Kasumi-1 (cell line): ENCODE results near the gene ANKFY1.
"Not testable (repeated sequence)": the region's sequence is repeated elsewhere in the genome, so short reads cannot be mapped to it uniquely, and the experiment has no call there.

Source experiments
- DNase-seq, 2 experiments: peaks; one replicate each; lab custom pipeline; 2025; lab: John Stamatoyannopoulos, UW

ANKFY1 gene

GRCh38 chr17:4215882-4216570 is 47.8 kb downstream of the ANKFY1 start:
- no peak for DNase-seq

DNA sequence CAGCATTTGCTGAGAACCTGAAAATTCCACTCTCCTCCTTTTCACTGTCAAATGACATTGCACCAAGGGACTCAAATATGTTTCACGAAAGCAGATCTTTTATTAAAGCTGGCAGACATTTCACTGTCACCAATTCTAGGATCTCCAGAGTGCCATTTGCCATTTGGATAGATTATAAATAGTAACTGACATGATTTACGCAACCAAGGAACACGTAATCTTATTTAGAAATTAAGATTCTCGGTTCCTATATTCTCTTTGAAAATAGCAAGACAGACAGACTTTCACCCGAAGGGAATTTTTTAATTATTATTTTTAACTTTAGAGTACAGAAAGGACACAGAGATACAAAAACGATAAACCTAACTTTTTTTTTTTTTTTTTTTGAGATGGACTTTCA is 49.6 kb downstream of the ANKFY1 start:
- no peak for DNase-seq

GRCh38 chr17:4209611-4210010 is 54.2 kb downstream of the ANKFY1 start:
- no peak for DNase-seq

- DNase-seq = no peak
Measured at GRCh38 chr17:4208238-4208637, 55.5 kb downstream of the ANKFY1 start.

- peak in 1 of 2 experiments; percentile 17 for DNase-seq
Measured at GRCh38 chr17:4206962-4207361, 56.8 kb downstream of the ANKFY1 start.

DNA sequence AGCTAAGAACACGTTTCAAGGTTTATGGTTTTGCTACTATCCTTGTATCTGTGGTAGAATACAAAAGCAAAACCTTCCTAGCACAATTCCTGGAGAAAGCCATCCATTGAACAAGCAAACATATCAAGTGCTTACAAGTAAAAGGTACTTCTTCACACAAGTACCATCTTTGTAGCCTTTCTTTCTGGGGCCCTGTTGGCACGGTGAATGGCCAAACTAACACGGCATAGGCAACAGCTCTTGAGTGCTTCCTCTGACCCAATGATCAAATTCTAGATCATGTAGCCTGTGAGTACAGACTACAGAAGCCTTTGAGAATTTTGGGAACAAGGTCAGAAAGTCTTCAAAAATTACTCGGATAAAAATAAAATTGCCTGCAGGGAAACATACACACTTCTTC is 57.9 kb downstream of the ANKFY1 start:
- no peak for DNase-seq

DNA sequence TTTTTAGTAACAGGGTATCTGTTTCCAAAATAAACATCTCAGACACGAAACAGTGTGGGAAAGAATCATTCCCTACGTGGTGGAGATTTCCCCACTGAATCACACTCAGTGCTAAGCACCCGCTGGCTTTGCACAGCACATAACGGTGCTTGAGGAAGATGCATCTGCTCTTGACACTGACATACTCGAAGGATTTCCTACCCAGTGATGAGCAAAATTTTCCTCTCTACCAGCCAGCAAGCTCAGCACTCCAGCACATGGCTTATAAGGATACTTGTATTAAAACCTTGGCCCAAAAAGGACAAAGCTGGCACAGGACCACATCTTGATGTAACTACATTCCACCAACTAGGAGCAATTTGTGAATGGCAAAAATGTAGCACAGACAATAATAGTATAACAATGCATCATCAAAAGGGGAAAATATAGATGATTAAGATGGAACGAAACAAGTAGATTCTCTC is 59.0 kb downstream of the ANKFY1 start:
- DNase-seq = no peak

GRCh38 chr17:4204190-4204589 is 59.6 kb downstream of the ANKFY1 start:
- no peak for DNase-seq

GRCh38 chr17:4201226-4201625 is 62.6 kb downstream of the ANKFY1 start:
- no peak for DNase-seq

GRCh38 chr17:4199818-4200402 is 63.9 kb downstream of the ANKFY1 start:
- peak; percentile 11 to 33 for DNase-seq

DNA sequence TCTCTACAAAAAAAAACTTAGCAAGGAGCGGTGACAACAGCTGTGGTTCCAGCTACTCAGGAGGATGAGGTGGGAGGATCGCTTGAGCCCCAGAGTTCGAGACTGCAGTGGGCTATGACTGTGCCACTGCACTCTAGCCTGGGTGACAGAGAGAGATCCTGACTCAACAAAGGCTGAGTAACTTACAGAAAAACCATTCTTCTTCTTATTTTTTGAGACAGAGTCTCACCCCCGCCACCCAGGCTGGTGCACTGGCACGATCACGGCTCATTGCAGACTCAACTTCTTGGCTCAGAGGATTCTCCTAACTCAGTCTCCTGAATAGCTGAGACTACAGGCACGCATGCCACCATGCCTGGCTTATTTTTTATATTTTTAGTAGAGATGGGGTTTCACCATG is 64.8 kb downstream of the ANKFY1 start:
- no peak for DNase-seq

GRCh38 chr17:4195306-4195705 is 68.5 kb downstream of the ANKFY1 start:
- DNase-seq = no peak

DNA sequence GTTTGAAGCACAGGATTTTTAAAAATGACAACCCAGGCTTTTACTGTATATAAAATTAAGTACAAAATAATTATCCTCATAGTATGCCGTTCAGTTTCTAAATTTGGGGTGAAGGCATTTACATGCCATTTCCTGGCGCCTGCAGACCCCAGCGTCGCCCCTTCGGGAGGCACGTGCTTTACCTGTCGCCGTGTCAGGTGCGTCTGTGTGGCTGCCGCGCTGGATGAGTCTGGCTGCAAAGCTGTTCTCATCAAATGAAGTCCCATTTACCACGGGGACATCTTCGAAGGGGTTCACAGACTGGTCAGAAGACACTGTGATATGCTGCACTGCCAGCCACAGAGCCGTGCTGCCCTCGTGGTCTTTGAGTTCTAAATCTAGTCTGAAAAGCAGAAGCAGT is 69.0 kb downstream of the ANKFY1 start:
- peak in 1 of 2 experiments; percentile 0 for DNase-seq

- not testable (repeated sequence) for DNase-seq
Measured at GRCh38 chr17:4190791-4191190, 73.0 kb downstream of the ANKFY1 start.

- DNase-seq = peak; percentile 17 to 20
Measured at GRCh38 chr17:4189280-4189679, 74.5 kb downstream of the ANKFY1 start.

GRCh38 chr17:4188076-4188475 is 75.7 kb downstream of the ANKFY1 start:
- no peak for DNase-seq

DNA sequence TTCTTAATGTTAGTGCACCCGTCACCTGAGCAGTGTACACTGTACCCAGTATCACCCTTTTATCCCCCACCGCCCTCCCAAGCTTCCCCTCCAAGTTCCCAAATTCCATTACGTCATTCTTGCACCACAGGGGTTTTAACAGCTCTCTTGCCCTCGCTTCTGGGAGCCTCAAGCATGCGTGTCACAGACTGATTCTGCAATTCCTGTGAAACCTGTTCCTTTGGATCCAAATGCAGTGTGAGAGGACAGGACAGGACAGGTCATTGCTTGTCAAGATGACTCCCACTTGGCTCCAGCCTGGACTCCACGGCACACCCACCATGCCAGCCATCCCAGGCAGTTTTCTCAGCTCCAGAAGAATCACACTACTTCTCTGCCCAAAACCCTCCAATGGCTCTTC is 76.7 kb downstream of the ANKFY1 start:
- DNase-seq = no peak

GRCh38 chr17:4186357-4186881 is 77.4 kb downstream of the ANKFY1 start:
- no peak for DNase-seq

DNA sequence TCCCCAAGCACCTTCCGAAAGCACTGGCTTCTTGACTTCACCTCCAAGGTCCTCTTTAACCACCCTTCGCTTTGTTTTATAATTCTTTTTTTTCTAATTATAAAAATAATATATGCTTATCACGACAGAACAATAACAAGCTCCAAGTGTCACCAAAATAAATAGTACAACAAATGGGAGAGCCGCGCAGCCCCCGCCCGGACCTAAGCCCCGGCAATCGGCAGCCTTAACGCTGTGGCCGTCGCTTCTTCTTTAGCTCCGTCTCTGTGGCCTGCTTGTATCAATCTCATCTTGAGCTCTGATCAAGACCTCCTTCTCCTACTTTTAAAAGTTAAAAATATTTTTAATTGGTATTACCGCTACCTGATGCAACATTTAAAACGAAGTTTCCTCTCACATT is 78.1 kb downstream of the ANKFY1 start:
- DNase-seq = no peak

- no peak for DNase-seq
Measured at GRCh38 chr17:4184811-4185210, 79.0 kb downstream of the ANKFY1 start.

GRCh38 chr17:4182043-4182442 is 81.7 kb downstream of the ANKFY1 start:
- no peak for DNase-seq

GRCh38 chr17:4180791-4181190 is 83.0 kb downstream of the ANKFY1 start:
- no peak for DNase-seq

- no peak for DNase-seq
Measured at GRCh38 chr17:4179071-4179470, 84.7 kb downstream of the ANKFY1 start.

DNA sequence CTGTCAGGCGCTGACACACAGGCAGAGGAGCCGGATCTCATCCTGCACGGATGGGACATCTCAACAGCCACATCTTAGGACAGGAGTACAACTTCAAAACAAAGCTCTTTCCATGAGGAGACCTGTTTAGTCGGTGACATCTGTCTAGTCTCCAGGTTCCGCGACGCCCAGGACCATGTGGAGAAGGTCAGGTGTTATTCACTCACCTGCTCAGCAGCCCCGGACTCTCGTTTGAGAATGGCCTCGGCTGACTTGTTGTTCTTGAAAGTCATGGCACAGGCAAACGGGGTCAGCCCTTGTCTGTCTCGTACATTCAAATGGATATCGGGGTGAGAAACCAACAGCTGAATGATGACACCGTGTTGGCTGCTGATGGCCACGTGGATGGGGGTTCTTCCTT is 85.1 kb downstream of the ANKFY1 start:
- no peak for DNase-seq
